Measurements from ENCODE around the gene WDR82. TPM values are rescaled to one million over a fixed set of nuclear protein-coding genes. Genes with fewer than 3 reads are reported as not detected.

The WDR82 gene
- total RNA-seq, 2 donors from 2014 or later = 78.4 to 84.2 TPM

- peaks cover 12% of the 10 kb centered on the region for H3K4me1 ChIP-seq (ENCODE audit: control insufficient read depth, insufficient read depth, low read length)
- 95 to 96% methylated on average over 7 to 8 of the region's 8 CpGs for WGBS, 2 experiments (ENCODE audit: insufficient coverage in 1 of 2, insufficient read length in 1 of 2)
These were observed 3.7 kb upstream of the WDR82 start for GRCh38 chr3:52281981-52282801.

GRCh38 chr3:52280050-52280461 lies 1.6 kb upstream of the WDR82 start:
- peak overlapping the region; percentile 71 for H3K27ac ChIP-seq (ENCODE audit: low read depth, low read length)
- WGBS, 2 experiments (ENCODE audit: insufficient coverage in 1 of 2, insufficient read length in 1 of 2) = 92% methylated on average over 6 of the region's 6 CpGs
- DNase-seq = no peak
- peak overlapping the region; percentile 95 for H3K4me3 Mint-ChIP-seq
- peaks cover 4% of the 10 kb centered on the region for H3K36me3 Mint-ChIP-seq (ENCODE audit: low read depth)
- H3K36me3 ChIP-seq (ENCODE audit: control insufficient read depth, insufficient read depth, low read length) = peaks cover 15% of the 10 kb centered on the region
- H3K4me1 Mint-ChIP-seq = peaks cover 46% of the 10 kb centered on the region
- H3K9me3 ChIP-seq (ENCODE audit: control insufficient read depth, low read length) = no peaks in the 10 kb centered on the region
- H3K27me3 Mint-ChIP-seq (ENCODE audit: insufficient read depth) = no peaks in the 10 kb centered on the region
- peak overlapping the region; percentile 77 for H3K9ac ChIP-seq (ENCODE audit: extremely low read depth, low read length, poor library complexity, severe bottlenecking)
- peak overlapping the region; percentile 100 for H3K27ac Mint-ChIP-seq
- no peaks in the 10 kb centered on the region for H3K27me3 ChIP-seq (ENCODE audit: control insufficient read depth, insufficient read depth, low read length, poor library complexity, severe bottlenecking)
- TF ChIP-seq, protein P1, sequence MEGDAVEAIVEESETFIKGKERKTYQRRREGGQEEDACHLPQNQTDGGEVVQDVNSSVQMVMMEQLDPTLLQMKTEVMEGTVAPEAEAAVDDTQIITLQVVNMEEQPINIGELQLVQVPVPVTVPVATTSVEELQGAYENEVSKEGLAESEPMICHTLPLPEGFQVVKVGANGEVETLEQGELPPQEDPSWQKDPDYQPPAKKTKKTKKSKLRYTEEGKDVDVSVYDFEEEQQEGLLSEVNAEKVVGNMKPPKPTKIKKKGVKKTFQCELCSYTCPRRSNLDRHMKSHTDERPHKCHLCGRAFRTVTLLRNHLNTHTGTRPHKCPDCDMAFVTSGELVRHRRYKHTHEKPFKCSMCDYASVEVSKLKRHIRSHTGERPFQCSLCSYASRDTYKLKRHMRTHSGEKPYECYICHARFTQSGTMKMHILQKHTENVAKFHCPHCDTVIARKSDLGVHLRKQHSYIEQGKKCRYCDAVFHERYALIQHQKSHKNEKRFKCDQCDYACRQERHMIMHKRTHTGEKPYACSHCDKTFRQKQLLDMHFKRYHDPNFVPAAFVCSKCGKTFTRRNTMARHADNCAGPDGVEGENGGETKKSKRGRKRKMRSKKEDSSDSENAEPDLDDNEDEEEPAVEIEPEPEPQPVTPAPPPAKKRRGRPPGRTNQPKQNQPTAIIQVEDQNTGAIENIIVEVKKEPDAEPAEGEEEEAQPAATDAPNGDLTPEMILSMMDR (conservative IDR thresholded peaks at IDR 0.05) = no peak
- no peaks in the 10 kb centered on the region for H3K9me3 Mint-ChIP-seq
- peak overlapping the region; percentile 96 for H3K4me3 ChIP-seq (ENCODE audit: low read length)
- H3K4me1 ChIP-seq (ENCODE audit: control insufficient read depth, insufficient read depth, low read length) = peaks cover 12% of the 10 kb centered on the region

More at GRCh38 chr3:52281981-52282801, 3.7 kb upstream of the WDR82 start:
- Mint-ChIP-seq H3K4me3 (no peak overlapping the region), H3K9me3 (no peaks in the 10 kb centered on the region), H3K4me1 (peaks cover 42% of the 10 kb centered on the region), H3K27ac (peak overlapping the region; percentile 58), H3K27me3 (ENCODE audit: insufficient read depth) (no peaks in the 10 kb centered on the region), H3K36me3 (ENCODE audit: low read depth) (no peaks in the 10 kb centered on the region)
- Histone ChIP-seq H3K9me3 (ENCODE audit: control insufficient read depth, low read length) (no peaks in the 10 kb centered on the region), H3K9ac (ENCODE audit: extremely low read depth, low read length, poor library complexity, severe bottlenecking) (no peak overlapping the region), H3K36me3 (ENCODE audit: control insufficient read depth, insufficient read depth, low read length) (peaks cover 3% of the 10 kb centered on the region), H3K4me3 (ENCODE audit: low read length) (no peak overlapping the region), H3K27ac (ENCODE audit: low read depth, low read length) (no peak overlapping the region), H3K27me3 (ENCODE audit: control insufficient read depth, insufficient read depth, low read length, poor library complexity, severe bottlenecking) (no peaks in the 10 kb centered on the region)
- DNase-seq = no peak
- TF ChIP-seq, protein P1 (conservative IDR thresholded peaks at IDR 0.05) = no peak

DNA sequence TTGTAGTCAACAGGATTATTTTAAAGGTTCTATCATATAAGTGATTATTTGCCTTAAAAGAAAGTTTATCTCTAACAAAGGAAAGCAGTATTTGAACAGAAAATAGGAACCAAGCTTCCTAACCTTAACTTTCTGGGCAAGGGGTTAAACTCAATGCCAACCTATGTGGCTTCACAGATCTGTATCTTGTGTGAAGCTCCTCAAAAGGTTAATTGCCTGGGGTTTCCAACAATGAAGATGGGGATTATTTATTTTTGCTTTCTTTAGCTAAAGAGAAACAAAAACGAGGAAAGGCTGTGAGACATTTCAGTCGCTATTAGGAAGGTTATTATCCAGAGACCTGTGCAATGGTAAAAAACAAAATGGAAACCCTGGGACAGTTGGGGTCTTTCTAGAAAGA lies 1.1 kb upstream of the WDR82 start:
- H3K36me3 Mint-ChIP-seq (ENCODE audit: low read depth) = peaks cover 6% of the 10 kb centered on the region
- peaks cover 46% of the 10 kb centered on the region for H3K4me1 Mint-ChIP-seq
- peaks cover 11% of the 10 kb centered on the region for H3K4me1 ChIP-seq (ENCODE audit: control insufficient read depth, insufficient read depth, low read length)
- 71 to 83% methylated on average over 1 to 2 of the region's 2 CpGs for WGBS, 2 experiments (ENCODE audit: insufficient coverage in 1 of 2, insufficient read length in 1 of 2)
- no peaks in the 10 kb centered on the region for H3K9me3 ChIP-seq (ENCODE audit: control insufficient read depth, low read length)
- no peaks in the 10 kb centered on the region for H3K27me3 ChIP-seq (ENCODE audit: control insufficient read depth, insufficient read depth, low read length, poor library complexity, severe bottlenecking)
- peak overlapping the region; percentile 100 for H3K27ac Mint-ChIP-seq
- peak overlapping the region; percentile 95 for H3K4me3 Mint-ChIP-seq
- H3K27ac ChIP-seq (ENCODE audit: low read depth, low read length) = peak overlapping the region; percentile 71
- H3K36me3 ChIP-seq (ENCODE audit: control insufficient read depth, insufficient read depth, low read length) = peaks cover 15% of the 10 kb centered on the region
- no peak for DNase-seq
- peak overlapping the region; percentile 77 for H3K9ac ChIP-seq (ENCODE audit: extremely low read depth, low read length, poor library complexity, severe bottlenecking)
- H3K27me3 Mint-ChIP-seq (ENCODE audit: insufficient read depth) = no peaks in the 10 kb centered on the region
- no peaks in the 10 kb centered on the region for H3K9me3 Mint-ChIP-seq
- peak overlapping the region; percentile 96 for H3K4me3 ChIP-seq (ENCODE audit: low read length)
- TF ChIP-seq, protein P1 (conservative IDR thresholded peaks at IDR 0.05) = no peak

Data from endodermal cell (in vitro differentiated cells).